Measurements from ENCODE around the gene ZNF202. TPM values are rescaled to one million over a fixed set of nuclear protein-coding genes. Genes with fewer than 3 reads are reported as not detected.

Gene ZNF202
- 6.8 and 11.6 TPM in 2 replicates for total RNA-seq

DNA sequence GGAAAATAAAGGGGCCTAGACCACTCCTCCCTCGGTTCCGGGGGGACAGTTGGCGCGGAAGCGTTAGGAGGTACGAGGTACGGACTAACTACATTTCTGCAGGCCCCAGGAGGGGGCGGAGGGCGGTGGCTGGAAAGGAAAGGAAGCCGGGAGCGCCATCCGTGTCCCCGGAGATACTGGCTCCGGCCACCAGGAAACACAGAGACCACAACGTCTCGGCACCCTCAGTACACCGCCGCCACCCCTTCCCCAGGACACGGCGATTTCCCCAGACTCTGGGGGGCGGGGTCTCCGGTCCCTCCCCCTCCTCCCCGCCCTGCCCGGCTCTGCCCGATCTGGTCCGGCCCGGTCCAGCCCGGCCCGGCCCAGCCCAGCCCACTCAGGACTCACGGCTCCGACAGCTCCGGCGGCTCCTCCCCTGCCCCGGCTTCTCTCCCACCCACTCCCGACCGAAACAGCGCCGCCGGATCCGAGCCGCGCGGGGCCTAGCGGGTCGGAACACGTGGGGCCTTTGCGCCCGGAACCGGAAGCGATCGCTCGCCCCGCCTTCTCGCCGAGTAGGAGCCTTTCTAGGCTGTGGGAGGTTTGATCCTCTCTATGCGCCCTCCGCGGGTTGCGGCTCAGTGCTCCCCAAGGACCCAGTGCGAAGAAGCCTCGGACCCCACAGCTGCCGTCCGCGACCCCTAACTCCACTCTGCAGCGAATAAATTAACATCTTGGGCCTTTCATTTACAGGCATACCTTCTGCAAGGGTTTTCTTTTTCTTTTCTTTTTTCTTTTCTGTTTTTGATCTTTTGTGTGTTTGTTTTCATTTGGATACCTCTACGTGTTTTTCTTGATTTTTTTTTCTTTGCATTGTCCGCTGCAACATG, at the start of gene ZNF202:
TSS of gene ZNF202 (minus strand) at position 502 of the 872 bp plus-strand sequence. CDS start 10,772 bp downstream, outside the sequence.

DNA sequence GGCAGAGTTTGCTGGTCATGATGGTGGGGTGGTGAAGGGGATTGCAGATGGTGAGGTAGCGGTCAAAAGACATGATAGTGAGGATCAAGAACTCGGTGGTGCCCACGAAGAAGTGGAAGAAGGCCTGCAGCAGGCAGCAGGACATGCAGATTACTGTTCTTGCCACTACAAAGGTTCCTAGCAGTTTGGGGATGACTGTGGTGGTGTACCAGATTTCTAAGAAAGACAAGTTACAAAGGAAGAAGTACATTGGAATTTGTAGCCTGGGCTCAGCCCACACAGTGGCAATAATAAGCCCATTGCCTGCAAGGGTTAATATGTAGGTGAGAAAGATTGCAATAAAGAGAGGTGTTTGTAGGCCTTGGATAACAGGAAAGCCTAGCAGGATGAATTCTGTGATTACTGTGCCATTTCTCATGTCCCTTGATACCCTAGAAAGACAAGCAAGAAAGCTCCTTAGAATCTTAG, 12.7 kb upstream of the ZNF202 start, which contains the start of gene OR6X1:
TSS of gene OR6X1 (minus strand) at position 418 of the 468 bp plus-strand sequence. CDS start at position 418, 0 bp downstream.

Other genes starting within 250 kb of the ZNF202 start
- gene SCN3B, start 87.0 kb downstream of the ZNF202 start, total RNA-seq, result under 0.01 and 0.91 TPM in 2 replicates
- not detected in 2 replicates for gene OR6X1, start 12.9 kb upstream of the ZNF202 start, total RNA-seq
- not detected in 2 replicates for gene OR6M1, start 64.7 kb upstream of the ZNF202 start, total RNA-seq
- gene TMEM225, start 144.0 kb upstream of the ZNF202 start, total RNA-seq, result not detected in 2 replicates
- under 0.01 TPM in 1 of 2 replicates, not detected in the other for gene OR8D4, start 160.5 kb upstream of the ZNF202 start, total RNA-seq
- gene OR4D5, start 198.0 kb upstream of the ZNF202 start, total RNA-seq, result not detected in 2 replicates
- not detected in 2 replicates for gene OR6T1, start 202.2 kb upstream of the ZNF202 start, total RNA-seq
- gene OR10S1, start 236.1 kb upstream of the ZNF202 start, total RNA-seq, result not detected in 2 replicates

Measured in epithelial cell of umbilical artery (primary cell).